Chondrocyte (in vitro differentiated cells): ENCODE measurements around the gene CCDC24. TPM values are rescaled to one million over a fixed set of nuclear protein-coding genes. Genes with fewer than 3 reads are reported as not detected.

Source experiments
- DNase-seq: peaks from one replicate; pipeline ENCODE4 v3.0.0; 2021; ENCODE audit warnings: mixed read lengths, low spot score
- H3K27ac Mint-ChIP-seq: one replicate; pipeline ENCODE4 v1.8.0; 2021; ENCODE audit warnings: mild to moderate bottlenecking, moderate library complexity, mixed read lengths; ENCODE audit not compliant: unreplicated experiment
- H3K27me3 Mint-ChIP-seq: 2 replicates; pipeline ENCODE4 v1.8.0; 2021; ENCODE audit warnings: low read depth, mixed read lengths
- H3K36me3 Mint-ChIP-seq: 2 replicates; pipeline ENCODE4 v1.8.0; 2021; ENCODE audit warnings: low read depth, mixed read lengths
- H3K4me1 Mint-ChIP-seq: 2 replicates; pipeline ENCODE4 v1.8.0; 2021; ENCODE audit warnings: low read depth, mild to moderate bottlenecking, mixed read lengths
- H3K4me3 Mint-ChIP-seq: one replicate; pipeline ENCODE4 v1.8.0; 2021; ENCODE audit warnings: mild to moderate bottlenecking, moderate library complexity, mixed read lengths; ENCODE audit not compliant: unreplicated experiment
- H3K9me3 Mint-ChIP-seq: 2 replicates; pipeline ENCODE4 v1.8.0; 2021; ENCODE audit warnings: low read depth, mixed read lengths
- CTCF ChIP-seq: fragments of 200-600 bp; sonication (generic); IDR thresholded peaks from 2 replicates; pipeline ENCODE4 v1.5.0; 2021; ENCODE audit warnings: antibody characterized with exemption, mild to moderate bottlenecking, moderate library complexity
- total RNA-seq: library from RNA; stranded (reverse); gene quantifications from 3 replicates; pipeline ENCODE4 v1.2.1, GENCODE V29; 2021

The CCDC24 gene
- total RNA-seq, 1 donor from 2014 or later = 6.3 TPM

GRCh38 chr1:44016041-44016889 lies 24.9 kb downstream of the CCDC24 start:
- DNase-seq = no peak
- peaks cover 6% of the 10 kb centered on the region for H3K36me3 Mint-ChIP-seq
- H3K27ac Mint-ChIP-seq = no peak overlapping the region
- no peaks in the 10 kb centered on the region for H3K9me3 Mint-ChIP-seq
- H3K4me1 Mint-ChIP-seq = peaks cover 21% of the 10 kb centered on the region
- TF ChIP-seq CTCF = no peak
- H3K27me3 Mint-ChIP-seq = no peaks in the 10 kb centered on the region
- H3K4me3 Mint-ChIP-seq = no peak overlapping the region

GRCh38 chr1:44016890-44017400 lies 25.5 kb downstream of the CCDC24 start:
- no peak for TF ChIP-seq CTCF
- Mint-ChIP-seq H3K27me3 (no peaks in the 10 kb centered on the region), H3K4me3 (no peak overlapping the region), H3K36me3 (peaks cover 9% of the 10 kb centered on the region), H3K27ac (no peak overlapping the region), H3K4me1 (peaks cover 21% of the 10 kb centered on the region), H3K9me3 (no peaks in the 10 kb centered on the region)
- no peak for DNase-seq

DNA sequence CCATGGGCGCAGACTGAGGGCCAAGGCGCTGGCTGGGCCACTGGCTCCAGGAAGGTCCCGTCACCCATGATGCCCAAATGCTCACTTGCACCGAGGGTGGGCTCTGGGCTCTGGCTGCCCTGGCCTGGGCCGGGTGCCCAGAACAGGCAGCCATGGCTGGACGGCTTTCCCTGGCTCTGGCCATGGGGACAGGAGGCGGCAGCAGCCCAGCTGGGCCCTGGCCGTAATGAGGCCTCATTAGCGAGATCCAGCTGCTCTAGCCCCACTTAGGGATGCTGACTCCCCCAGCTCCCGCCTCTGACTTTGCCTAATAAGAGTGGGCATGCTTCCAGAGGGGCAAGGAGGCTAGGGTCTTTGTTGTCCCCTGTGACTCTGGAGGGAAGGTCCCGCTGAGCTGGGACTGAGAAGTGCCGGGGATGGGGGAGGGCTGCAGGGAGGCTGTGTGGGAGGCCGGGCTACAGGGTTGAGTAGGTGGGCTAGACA lies 28.1 kb downstream of the CCDC24 start:
- Mint-ChIP-seq H3K9me3 (no peaks in the 10 kb centered on the region), H3K27ac (no peak overlapping the region)

GRCh38 chr1:44020464-44020863 lies 29.1 kb downstream of the CCDC24 start:
- Mint-ChIP-seq H3K27me3 (no peaks in the 10 kb centered on the region), H3K36me3 (peaks cover 17% of the 10 kb centered on the region), H3K4me3 (no peak overlapping the region), H3K4me1 (peaks cover 10% of the 10 kb centered on the region), H3K27ac (no peak overlapping the region), H3K9me3 (no peaks in the 10 kb centered on the region)
- DNase-seq = no peak
- TF ChIP-seq CTCF = no peak

More for the DNA sequence above, 28.1 kb downstream of the CCDC24 start:
- TF ChIP-seq CTCF = no peak
- peaks cover 14% of the 10 kb centered on the region for H3K4me1 Mint-ChIP-seq
- no peak overlapping the region for H3K4me3 Mint-ChIP-seq
- DNase-seq = no peak
- H3K27me3 Mint-ChIP-seq = no peaks in the 10 kb centered on the region
- peaks cover 13% of the 10 kb centered on the region for H3K36me3 Mint-ChIP-seq

DNA sequence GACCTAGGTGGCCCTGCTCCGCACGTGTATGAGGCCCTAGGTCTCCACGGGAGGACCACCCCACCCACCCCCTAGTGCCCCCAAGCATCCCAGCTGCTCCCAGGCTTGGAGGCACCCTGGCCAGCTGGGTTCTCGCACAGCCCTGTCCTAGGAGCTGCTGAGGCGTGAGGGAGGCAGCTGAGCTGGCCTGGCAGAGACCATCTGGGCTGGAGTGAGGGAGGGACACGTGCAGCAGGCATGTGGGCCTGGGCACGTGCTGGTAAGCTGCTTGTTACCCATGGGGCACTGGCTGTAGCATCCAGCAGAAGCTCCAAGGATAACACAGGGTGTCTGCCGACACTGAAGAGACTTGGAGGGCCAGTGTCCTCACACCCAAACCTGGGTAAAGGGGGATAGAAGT lies 29.8 kb downstream of the CCDC24 start:
- no peak for DNase-seq
- Mint-ChIP-seq H3K4me1 (peaks cover 6% of the 10 kb centered on the region), H3K9me3 (no peaks in the 10 kb centered on the region), H3K4me3 (no peak overlapping the region), H3K27ac (no peak overlapping the region), H3K27me3 (no peaks in the 10 kb centered on the region), H3K36me3 (peaks cover 17% of the 10 kb centered on the region)
- no peak for TF ChIP-seq CTCF
